Caco-2 (cell line): Measurements from ENCODE around the gene EPC2. TPM values are rescaled to one million over a fixed set of nuclear protein-coding genes. Genes with fewer than 3 reads are reported as not detected.

Source experiments
- BruUV-seq: library from RNA; stranded (reverse); fragments of 400-500 nt; replicated peaks from 2 replicates; lab custom pipeline; 2021; lab: Mats Ljungman, UMichigan
- CTCF ChIA-PET: fragments of 300-600 bp; sonication (Branson Sonifier 250); formaldehyde crosslinking; loops from one replicate; lab custom pipeline; 2022; ENCODE audit warnings: antibody characterized with exemption; lab: Charles Lee
- POLR2A ChIA-PET: fragments of 300-600 bp; sonication (Branson Sonifier 250); formaldehyde crosslinking; loops from one replicate; lab custom pipeline; 2022; ENCODE audit warnings: antibody characterized with exemption; lab: Charles Lee
- DNase-seq, 2 experiments: peaks; one replicate each; pipeline versions ENCODE4 v3.0.0 to v3.0.0-alpha.2; 2020 to 2022
- H3K27me3 ChIP-seq: replicated peaks from 2 replicates; pipeline ENCODE4 v1.6.0; 2011; ENCODE audit warnings: low read length; ENCODE audit not compliant: control insufficient read depth, insufficient read depth
- H3K36me3 ChIP-seq: 2 replicates; pipeline ENCODE4 v1.5.1; 2011; ENCODE audit warnings: low read length; ENCODE audit not compliant: control insufficient read depth, insufficient read depth
- H3K4me1 ChIP-seq: fragments of 250-450 bp; sonication (Bioruptor Pico); 2 replicates; pipeline ENCODE4 v1.5.1; 2020; ENCODE audit warnings: mild to moderate bottlenecking
- H3K4me3 ChIP-seq: 2 replicates; pipeline ENCODE4 v1.5.1; 2011; ENCODE audit warnings: low read depth, mild to moderate bottlenecking, control low read depth, low read length
- H3K9me3 ChIP-seq: fragments of 250-450 bp; sonication (Bioruptor Pico); 2 replicates; pipeline ENCODE4 v1.5.1; 2020; ENCODE audit warnings: mild to moderate bottlenecking, moderate library complexity
- H3K27ac Mint-ChIP-seq: one replicate; pipeline ENCODE4 v1.8.0; 2022; ENCODE audit warnings: mixed read lengths; ENCODE audit not compliant: unreplicated experiment
- H3K27me3 Mint-ChIP-seq: one replicate; pipeline ENCODE4 v1.8.0; 2022; ENCODE audit warnings: mixed read lengths; ENCODE audit not compliant: insufficient read depth, unreplicated experiment
- H3K36me3 Mint-ChIP-seq: one replicate; pipeline ENCODE4 v1.8.0; 2022; ENCODE audit warnings: mild to moderate bottlenecking, mixed read lengths; ENCODE audit not compliant: insufficient read depth, unreplicated experiment
- H3K4me1 Mint-ChIP-seq: one replicate; pipeline ENCODE4 v1.8.0; 2022; ENCODE audit warnings: low read depth, mixed read lengths; ENCODE audit not compliant: unreplicated experiment
- H3K4me3 Mint-ChIP-seq: one replicate; pipeline ENCODE4 v1.8.0; 2022; ENCODE audit warnings: mild to moderate bottlenecking, moderate library complexity, mixed read lengths; ENCODE audit not compliant: unreplicated experiment
- H3K9me3 Mint-ChIP-seq: one replicate; pipeline ENCODE4 v1.8.0; 2022; ENCODE audit warnings: mixed read lengths; ENCODE audit not compliant: unreplicated experiment
- intact Hi-C: fragments of 100-400 bp; cut with micrococcal nuclease; formaldehyde crosslinking; loops from one replicate; pipeline ENCODE4 v1.10.0; 2022; ENCODE audit not compliant: unreplicated experiment
- total RNA-seq: library from RNA; stranded (reverse); gene quantifications from 2 replicates; pipeline ENCODE4 v1.2.3, GENCODE V29; 2022
- TF ChIP-seq, protein P1 (sequence below), 2 experiments: fragments of 200-600 bp in 1 of 2; IDR thresholded peaks; 1 replicate in 1 of 2; 2 replicates in 1 of 2; pipeline versions ENCODE4 v1.5.1 to v1.8.0; 2011 to 2022; ENCODE audit warnings: antibody characterized with exemption in 1 of 2, control low read depth in 1 of 2, inconsistent platforms in 1 of 2, low read depth in 1 of 2, low read length in 1 of 2, mild to moderate bottlenecking in 1 of 2, moderate library complexity in 1 of 2; ENCODE audit not compliant: insufficient read depth in 1 of 2, severe bottlenecking in 1 of 2, unreplicated experiment in 1 of 2

EPC2 gene
- total RNA-seq, 1 experiment from 2014 or later = 32.0 TPM

- Mint-ChIP-seq H3K27ac (no peak overlapping the region), H3K27me3 (no peaks in the 10 kb centered on the region), H3K9me3 (no peaks in the 10 kb centered on the region), H3K4me1 (peaks cover 13% of the 10 kb centered on the region), H3K36me3 (peaks cover 16% of the 10 kb centered on the region), H3K4me3 (no peak overlapping the region)
- DNase-seq = no peak
- no peaks in the 10 kb centered on the region for H3K9me3 ChIP-seq
- no peaks in the 10 kb centered on the region for H3K27me3 ChIP-seq
- H3K4me1 ChIP-seq = no peaks in the 10 kb centered on the region
- CTCF ChIA-PET = interaction anchor here (0.6 kb wide), 1 partner anchor 256 kb away, joined by 3 read pairs; no protein-coding TSS in a partner anchor
- POLR2A ChIA-PET = no interaction called here
- intact Hi-C loops = loop anchor here (5.0 to 10.0 kb wide), 3 partner anchors 75 to 717 kb away; partner anchors contain the start of genes MBD5 and ORC4
- no TSS peak for BruUV-seq
- H3K36me3 ChIP-seq = no peaks in the 10 kb centered on the region
- TF ChIP-seq, protein P1, sequence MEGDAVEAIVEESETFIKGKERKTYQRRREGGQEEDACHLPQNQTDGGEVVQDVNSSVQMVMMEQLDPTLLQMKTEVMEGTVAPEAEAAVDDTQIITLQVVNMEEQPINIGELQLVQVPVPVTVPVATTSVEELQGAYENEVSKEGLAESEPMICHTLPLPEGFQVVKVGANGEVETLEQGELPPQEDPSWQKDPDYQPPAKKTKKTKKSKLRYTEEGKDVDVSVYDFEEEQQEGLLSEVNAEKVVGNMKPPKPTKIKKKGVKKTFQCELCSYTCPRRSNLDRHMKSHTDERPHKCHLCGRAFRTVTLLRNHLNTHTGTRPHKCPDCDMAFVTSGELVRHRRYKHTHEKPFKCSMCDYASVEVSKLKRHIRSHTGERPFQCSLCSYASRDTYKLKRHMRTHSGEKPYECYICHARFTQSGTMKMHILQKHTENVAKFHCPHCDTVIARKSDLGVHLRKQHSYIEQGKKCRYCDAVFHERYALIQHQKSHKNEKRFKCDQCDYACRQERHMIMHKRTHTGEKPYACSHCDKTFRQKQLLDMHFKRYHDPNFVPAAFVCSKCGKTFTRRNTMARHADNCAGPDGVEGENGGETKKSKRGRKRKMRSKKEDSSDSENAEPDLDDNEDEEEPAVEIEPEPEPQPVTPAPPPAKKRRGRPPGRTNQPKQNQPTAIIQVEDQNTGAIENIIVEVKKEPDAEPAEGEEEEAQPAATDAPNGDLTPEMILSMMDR (IDR thresholded peaks at IDR 0.05; ENCODE audit: insufficient read depth in 1 of 2, low read depth in 1 of 2, low read length in 1 of 2, severe bottlenecking in 1 of 2, unreplicated experiment in 1 of 2) = no peak
- H3K4me3 ChIP-seq = no peak overlapping the region
Observed at GRCh38 chr2:148642112-148642744, 2.3 kb upstream of the EPC2 start.

DNA sequence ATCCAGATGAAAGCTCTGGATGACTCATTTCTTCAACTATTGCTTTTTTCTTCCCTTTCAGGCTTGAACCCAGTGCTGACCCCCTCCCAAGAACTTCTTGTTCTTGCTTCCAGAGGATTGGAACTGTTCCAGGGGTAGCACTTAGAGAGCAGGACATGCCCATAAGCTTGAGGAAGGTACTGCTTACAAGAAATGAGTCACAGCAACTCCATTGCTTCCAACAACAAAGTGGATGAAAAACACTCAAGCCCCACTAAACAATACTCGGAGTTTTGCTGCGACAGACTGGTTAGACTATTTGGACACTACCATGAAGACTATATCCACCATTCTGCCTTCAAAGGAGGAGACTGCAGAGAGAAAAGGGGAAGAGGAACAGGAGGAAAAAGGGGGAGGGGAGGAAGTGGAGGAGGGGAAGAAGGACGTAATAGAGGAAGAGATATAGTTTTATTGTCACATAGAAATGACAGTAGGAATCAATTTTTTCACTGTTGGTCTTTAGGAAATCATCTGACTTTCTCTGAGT, 1.6 kb upstream of the EPC2 start:
- Mint-ChIP-seq H3K36me3 (peaks cover 16% of the 10 kb centered on the region), H3K9me3 (no peaks in the 10 kb centered on the region), H3K4me3 (peak overlapping the region; percentile 97), H3K4me1 (peaks cover 13% of the 10 kb centered on the region), H3K27me3 (no peaks in the 10 kb centered on the region), H3K27ac (no peak overlapping the region)
- TF ChIP-seq, protein P1 (IDR thresholded peaks at IDR 0.05; ENCODE audit: insufficient read depth in 1 of 2, low read depth in 1 of 2, low read length in 1 of 2, severe bottlenecking in 1 of 2, unreplicated experiment in 1 of 2) = no peak
- Histone ChIP-seq H3K4me3 (no peak overlapping the region), H3K9me3 (no peaks in the 10 kb centered on the region), H3K4me1 (no peaks in the 10 kb centered on the region), H3K36me3 (no peaks in the 10 kb centered on the region), H3K27me3 (no peaks in the 10 kb centered on the region)
- POLR2A ChIA-PET = no interaction called here
- DNase-seq = no peak
- no TSS peak for BruUV-seq
- CTCF ChIA-PET = interaction anchor here (0.6 kb wide), 1 partner anchor 256 kb away, joined by 3 read pairs; no protein-coding TSS in a partner anchor
- intact Hi-C loops = loop anchor here (5.0 to 10.0 kb wide), 3 partner anchors 76 to 718 kb away; partner anchors contain the start of genes MBD5 and ORC4

- H3K4me1 ChIP-seq = no peaks in the 10 kb centered on the region
- no peak for DNase-seq
- H3K4me3 ChIP-seq = peak overlapping the region; percentile 58
- no TSS peak for BruUV-seq
- H3K27me3 Mint-ChIP-seq = no peaks in the 10 kb centered on the region
- H3K9me3 ChIP-seq = no peaks in the 10 kb centered on the region
- POLR2A ChIA-PET = interaction anchor here (0.8 kb wide), 1 partner anchor 29 kb away, joined by 3 read pairs; no protein-coding TSS in a partner anchor
- H3K36me3 ChIP-seq = no peaks in the 10 kb centered on the region
- TF ChIP-seq, protein P1 (IDR thresholded peaks at IDR 0.05; ENCODE audit: insufficient read depth in 1 of 2, low read depth in 1 of 2, low read length in 1 of 2, severe bottlenecking in 1 of 2, unreplicated experiment in 1 of 2) = no peak
- H3K36me3 Mint-ChIP-seq = peaks cover 16% of the 10 kb centered on the region
- CTCF ChIA-PET = no interaction called here
- no peaks in the 10 kb centered on the region for H3K27me3 ChIP-seq
- intact Hi-C loops = loop anchor here (5.0 to 10.0 kb wide), 3 partner anchors 76 to 719 kb away; partner anchors contain the start of genes MBD5 and ORC4
- H3K9me3 Mint-ChIP-seq = no peaks in the 10 kb centered on the region
- H3K4me3 Mint-ChIP-seq = peak overlapping the region; percentile 97
- H3K27ac Mint-ChIP-seq = no peak overlapping the region
- H3K4me1 Mint-ChIP-seq = peaks cover 13% of the 10 kb centered on the region
Observed at GRCh38 chr2:148643421-148643820, 1.1 kb upstream of the EPC2 start.
